Peyer's patch (tissue), 4 donors: ENCODE measurements around the gene UMODL1. TPM values are rescaled to one million over a fixed set of nuclear protein-coding genes. Genes with fewer than 3 reads are reported as not detected.

Source experiments
- DNase-seq, 3 donors: peaks; one replicate each; pipeline ENCODE4 v3.0.0-alpha.2; 2017 to 2019
- H3K27ac ChIP-seq, 4 donors: fragments of 200-600 bp; sonication (generic); one replicate each; pipeline ENCODE4 v1.5.1; 2016 to 2019
- H3K27me3 ChIP-seq, 2 donors: fragments of 200-600 bp; sonication (generic); one replicate each; pipeline ENCODE4 v1.5.1; 2019
- H3K36me3 ChIP-seq, 3 donors: fragments of 200-600 bp; sonication (generic); one replicate each; pipeline ENCODE4 v1.5.1; 2016 to 2019
- H3K4me1 ChIP-seq, 4 donors: fragments of 200-600 bp; sonication (generic); one replicate each; pipeline ENCODE4 v1.5.1; 2016 to 2019
- H3K4me3 ChIP-seq, 4 donors: fragments of 200-600 bp; sonication (generic); 1 replicate in 3 of 4; 2 replicates in 1 of 4; pipeline ENCODE4 v1.5.1; 2016 to 2019; ENCODE audit warnings: mild to moderate bottlenecking in 1 of 4
- H3K9me3 ChIP-seq, 4 donors: fragments of 200-600 bp; sonication (generic); one replicate each; pipeline ENCODE4 v1.5.1; 2016 to 2019; ENCODE audit warnings: mild to moderate bottlenecking in 1 of 4
- POLR2A ChIP-seq, 2 donors: fragments of 450-650 bp; IDR thresholded peaks; one replicate each; pipeline ENCODE4 v1.5.1; 2017; ENCODE audit warnings: antibody characterized with exemption in 2 of 2, mild to moderate bottlenecking in 2 of 2, moderate library complexity in 2 of 2
- total RNA-seq, 4 donors: library from RNA; depleted of rRNA; stranded (reverse); fragments of >200 nt; gene quantifications; one replicate each; pipeline ENCODE4 v1.1.0, GENCODE V29; 2016
- TF ChIP-seq, protein P1 (sequence below), 6 experiments: fragments of 450-650 bp in 4 of 6; fragments of 200-600 bp in 2 of 6; sonication (generic) in 1 of 6; IDR thresholded peaks; one replicate each; pipeline ENCODE4 v1.5.1; 2017 to 2019; ENCODE audit warnings: antibody characterized with exemption in 6 of 6, mild to moderate bottlenecking in 3 of 6, moderate library complexity in 1 of 6

The UMODL1 gene
- total RNA-seq, 4 donors from 2014 or later: 0.53 to 0.95 (median 0.83) TPM; not detected in 1

DNA sequence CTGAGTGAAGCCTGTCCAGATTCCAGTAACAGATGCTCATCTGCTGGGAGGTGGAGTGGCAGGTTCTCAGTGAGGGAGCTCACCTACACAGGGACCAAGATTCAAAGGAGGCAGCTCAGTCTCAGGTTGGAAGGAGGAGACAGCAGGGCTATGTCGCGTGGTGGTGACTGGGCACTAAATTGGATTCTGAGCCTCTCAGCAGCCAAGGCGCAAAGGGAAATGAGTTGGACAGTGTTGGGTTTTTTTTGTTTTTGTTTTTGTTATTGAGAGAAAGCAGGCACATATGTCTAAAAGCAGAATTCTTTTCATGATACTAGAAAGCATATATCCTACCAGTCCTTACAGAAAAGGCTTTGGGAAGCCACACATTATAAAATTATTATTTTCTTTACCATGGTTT lies 26.2 kb downstream of the UMODL1 start:
- DNase-seq: no peak
- H3K36me3 ChIP-seq: no peaks in the 10 kb centered on the region
- H3K27ac ChIP-seq: peak overlapping the region in 1 of 4 donors; percentile 73
- peaks cover 0 to 28% (median 3%) of the 10 kb centered on the region in 4 donors for H3K4me1 ChIP-seq
- no peaks in the 10 kb centered on the region for H3K9me3 ChIP-seq
- H3K4me3 ChIP-seq: no peak overlapping the region
- TF ChIP-seq, protein P1, sequence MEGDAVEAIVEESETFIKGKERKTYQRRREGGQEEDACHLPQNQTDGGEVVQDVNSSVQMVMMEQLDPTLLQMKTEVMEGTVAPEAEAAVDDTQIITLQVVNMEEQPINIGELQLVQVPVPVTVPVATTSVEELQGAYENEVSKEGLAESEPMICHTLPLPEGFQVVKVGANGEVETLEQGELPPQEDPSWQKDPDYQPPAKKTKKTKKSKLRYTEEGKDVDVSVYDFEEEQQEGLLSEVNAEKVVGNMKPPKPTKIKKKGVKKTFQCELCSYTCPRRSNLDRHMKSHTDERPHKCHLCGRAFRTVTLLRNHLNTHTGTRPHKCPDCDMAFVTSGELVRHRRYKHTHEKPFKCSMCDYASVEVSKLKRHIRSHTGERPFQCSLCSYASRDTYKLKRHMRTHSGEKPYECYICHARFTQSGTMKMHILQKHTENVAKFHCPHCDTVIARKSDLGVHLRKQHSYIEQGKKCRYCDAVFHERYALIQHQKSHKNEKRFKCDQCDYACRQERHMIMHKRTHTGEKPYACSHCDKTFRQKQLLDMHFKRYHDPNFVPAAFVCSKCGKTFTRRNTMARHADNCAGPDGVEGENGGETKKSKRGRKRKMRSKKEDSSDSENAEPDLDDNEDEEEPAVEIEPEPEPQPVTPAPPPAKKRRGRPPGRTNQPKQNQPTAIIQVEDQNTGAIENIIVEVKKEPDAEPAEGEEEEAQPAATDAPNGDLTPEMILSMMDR (IDR thresholded peaks at IDR 0.05): no peak
- TF ChIP-seq POLR2A (IDR thresholded peaks at IDR 0.05): no peak
- H3K27me3 ChIP-seq: no peaks in the 10 kb centered on the region

DNA sequence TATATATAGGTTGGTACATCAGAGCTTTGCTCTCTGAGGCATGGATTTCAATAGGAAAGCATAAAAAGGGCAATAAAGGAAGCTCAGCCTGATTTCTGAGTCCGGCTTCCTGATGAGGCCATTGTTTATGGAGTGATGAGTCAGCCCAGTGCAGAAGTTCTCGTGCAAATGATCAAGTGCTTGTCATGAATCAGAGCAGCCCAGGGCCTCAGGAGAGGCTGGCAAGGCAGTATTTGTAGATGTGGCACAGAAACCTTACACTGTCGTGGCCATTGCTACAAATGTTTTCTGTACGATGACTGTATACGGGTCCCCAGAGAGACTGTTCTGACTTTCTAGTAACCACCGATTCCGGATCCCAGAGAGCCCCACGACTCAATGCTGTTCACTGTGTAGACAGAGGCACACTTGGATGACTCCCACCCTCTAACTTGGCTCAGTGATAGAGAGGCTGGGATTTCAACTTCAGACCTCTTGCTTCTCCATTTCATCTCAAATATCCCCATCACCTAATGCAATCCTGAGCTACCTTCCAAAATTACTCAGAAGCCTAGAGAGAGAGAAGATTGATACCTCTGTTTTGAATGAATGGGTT lies 26.8 kb downstream of the UMODL1 start:
- peak overlapping the region in 3 of 4 donors; percentile 37 to 86 (median 73) for H3K27ac ChIP-seq
- DNase-seq: peak in 2 of 3 donors; percentile 63 to 85
- H3K4me3 ChIP-seq: no peak overlapping the region

DNA sequence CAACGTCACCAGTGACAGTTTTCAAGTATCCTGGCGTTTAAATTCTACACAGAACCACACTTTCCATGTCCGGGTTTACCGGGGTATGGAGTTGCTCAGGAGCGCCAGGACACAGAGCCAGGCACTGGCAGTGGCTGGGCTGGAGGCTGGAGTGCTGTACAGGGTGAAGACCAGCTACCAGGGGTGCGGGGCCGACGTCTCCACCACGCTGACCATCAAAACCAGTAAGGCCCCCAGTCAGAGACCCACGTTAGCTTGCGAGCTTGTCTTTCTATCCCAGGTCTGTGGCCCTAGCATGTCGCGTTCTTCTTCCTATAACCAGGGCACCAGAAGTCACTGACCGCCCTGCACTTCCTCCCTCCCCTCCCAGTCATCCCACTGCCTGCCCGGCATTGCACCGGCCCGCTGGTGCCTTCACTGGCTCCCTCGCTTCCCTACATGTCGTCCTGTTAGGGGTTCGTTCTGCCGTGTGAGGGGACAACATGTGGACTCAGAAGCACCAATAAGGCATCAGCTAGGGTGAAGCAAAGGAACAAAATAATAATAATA lies 27.9 kb downstream of the UMODL1 start:
- TF ChIP-seq, protein P1 (IDR thresholded peaks at IDR 0.05): no peak
- no peak for TF ChIP-seq POLR2A (IDR thresholded peaks at IDR 0.05)
- H3K4me1 ChIP-seq: peaks cover 0 to 45% (median 7%) of the 10 kb centered on the region in 4 donors
- no peak overlapping the region for H3K4me3 ChIP-seq
- no peaks in the 10 kb centered on the region for H3K9me3 ChIP-seq
- H3K27ac ChIP-seq: no peak overlapping the region
- H3K27me3 ChIP-seq: no peaks in the 10 kb centered on the region
- no peaks in the 10 kb centered on the region for H3K36me3 ChIP-seq
- no peak for DNase-seq

More for the DNA sequence above, 26.8 kb downstream of the UMODL1 start:
- H3K27me3 ChIP-seq: no peaks in the 10 kb centered on the region
- peaks cover 0 to 35% (median 7%) of the 10 kb centered on the region in 4 donors for H3K4me1 ChIP-seq
- no peaks in the 10 kb centered on the region for H3K9me3 ChIP-seq
- peak in 1 of 2 donors; percentile 9 for TF ChIP-seq POLR2A (IDR thresholded peaks at IDR 0.05)
- TF ChIP-seq, protein P1 (IDR thresholded peaks at IDR 0.05): no peak
- H3K36me3 ChIP-seq: no peaks in the 10 kb centered on the region

DNA sequence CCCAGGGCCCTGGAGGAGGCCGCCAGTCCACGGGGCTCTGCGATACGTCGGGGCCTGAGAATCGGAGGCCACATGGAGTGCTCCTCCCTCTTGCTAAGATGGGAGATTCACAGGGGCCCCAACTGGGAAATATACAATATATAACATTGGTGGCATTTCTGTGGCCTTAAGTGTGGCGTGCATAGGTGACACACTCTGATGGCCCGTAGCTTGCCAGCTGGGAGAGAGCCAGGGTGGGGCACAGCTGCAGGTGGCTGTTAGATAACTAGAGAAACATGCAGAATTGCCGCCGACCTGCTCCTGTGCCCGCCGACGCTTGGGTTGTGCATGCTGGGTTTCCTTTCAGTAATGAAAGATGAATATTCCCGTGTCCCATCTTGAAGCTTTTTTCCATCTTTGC lies 30.1 kb downstream of the UMODL1 start:
- no peak overlapping the region for H3K4me3 ChIP-seq
- H3K36me3 ChIP-seq: no peaks in the 10 kb centered on the region
- peaks cover 0 to 49% (median 7%) of the 10 kb centered on the region in 4 donors for H3K4me1 ChIP-seq
- peak overlapping the region in 3 of 4 donors; percentile 22 to 72 (median 41) for H3K27ac ChIP-seq
- peak in 2 of 3 donors; percentile 84 to 88 for DNase-seq
- TF ChIP-seq POLR2A (IDR thresholded peaks at IDR 0.05): no peak
- TF ChIP-seq, protein P1 (IDR thresholded peaks at IDR 0.05): no peak
- H3K9me3 ChIP-seq: no peaks in the 10 kb centered on the region
- H3K27me3 ChIP-seq: no peaks in the 10 kb centered on the region

DNA sequence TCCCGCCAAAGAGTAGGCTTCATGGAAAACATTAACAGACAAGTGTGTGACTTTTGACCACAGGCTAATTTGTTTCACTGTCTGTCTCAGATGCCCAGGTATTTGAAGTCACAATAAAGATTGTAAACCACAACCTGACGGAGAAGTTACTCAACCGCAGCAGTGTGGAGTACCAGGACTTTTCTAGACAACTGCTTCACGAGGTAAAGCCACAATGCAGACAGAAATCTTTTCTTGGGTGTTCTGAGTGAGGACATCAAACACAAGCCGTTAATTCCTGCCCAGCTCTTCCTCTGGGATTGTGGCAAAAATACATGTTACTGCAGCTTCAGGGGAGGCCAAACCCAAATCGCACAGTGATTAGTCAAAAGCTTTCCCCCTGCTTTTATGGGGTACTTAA lies 31.0 kb downstream of the UMODL1 start:
- no peaks in the 10 kb centered on the region for H3K9me3 ChIP-seq
- H3K4me3 ChIP-seq: no peak overlapping the region
- H3K4me1 ChIP-seq: peaks cover 0 to 48% (median 7%) of the 10 kb centered on the region in 4 donors
- peak overlapping the region in 2 of 4 donors; percentile 62 to 72 for H3K27ac ChIP-seq
- no peak for DNase-seq
- H3K36me3 ChIP-seq: no peaks in the 10 kb centered on the region
- H3K27me3 ChIP-seq: no peaks in the 10 kb centered on the region
- TF ChIP-seq POLR2A (IDR thresholded peaks at IDR 0.05): no peak
- TF ChIP-seq, protein P1 (IDR thresholded peaks at IDR 0.05): no peak
